Neutrophil (primary cell): ENCODE results near the gene PLIN4.

Source experiments
- H3K27ac ChIP-seq: fragments of 200-600 bp; sonication (generic); 2 replicates; pipeline ENCODE4 v1.5.1; 2016; ENCODE audit warnings: mild to moderate bottlenecking, moderate library complexity
- H3K27me3 ChIP-seq: fragments of 200-600 bp; sonication (generic); 2 replicates; pipeline ENCODE4 v1.6.0; 2016; ENCODE audit warnings: mild to moderate bottlenecking
- H3K36me3 ChIP-seq: fragments of 200-600 bp; sonication (generic); 2 replicates; pipeline ENCODE4 v1.5.1; 2017
- H3K4me1 ChIP-seq, 2 experiments: fragments of 200-600 bp in 1 of 2; sonication (generic) in 1 of 2; 1 replicate in 1 of 2; 2 replicates in 1 of 2; pipeline versions ENCODE4 v1.5.1 to v1.6.1; 2013 to 2016; ENCODE audit warnings: low read depth in 1 of 2, low read length in 1 of 2, mild to moderate bottlenecking in 1 of 2, moderate library complexity in 1 of 2; ENCODE audit not compliant: control insufficient read depth in 1 of 2, insufficient read depth in 1 of 2
- H3K4me3 ChIP-seq, 2 experiments: fragments of 200-600 bp in 1 of 2; sonication (generic) in 1 of 2; 1 replicate in 1 of 2; 2 replicates in 1 of 2; pipeline ENCODE4 v1.5.1; 2013 to 2016; ENCODE audit warnings: low read depth in 1 of 2, low read length in 1 of 2, mild to moderate bottlenecking in 1 of 2, moderate library complexity in 1 of 2
- H3K9me3 ChIP-seq: fragments of 200-600 bp; sonication (generic); 2 replicates; pipeline ENCODE4 v1.5.1; 2016
- CTCF ChIP-seq: fragments of 200-600 bp; sonication (generic); IDR thresholded peaks from 2 replicates; pipeline ENCODE4 v1.5.1; 2016; ENCODE audit warnings: antibody characterized with exemption

The PLIN4 gene

DNA sequence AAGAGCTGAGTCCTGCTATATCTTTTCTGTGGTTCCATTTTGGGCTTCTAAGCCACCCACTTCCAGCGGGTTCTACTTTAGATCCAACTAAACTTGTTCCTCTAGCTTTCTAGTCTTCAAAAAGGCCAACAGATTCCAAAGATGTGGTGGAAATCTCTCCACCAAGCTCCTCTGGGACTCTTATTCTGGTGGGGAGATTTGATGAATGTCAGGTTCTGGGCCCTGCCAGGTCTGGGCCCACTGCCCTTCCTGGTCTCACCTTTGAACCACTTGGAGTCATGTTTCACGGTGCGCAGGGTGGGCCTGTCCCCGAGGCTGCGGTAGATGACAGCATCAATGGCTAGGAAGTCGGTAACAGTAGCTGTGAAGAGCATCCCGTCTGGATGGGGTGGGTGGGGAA lies 36.4 kb upstream of the PLIN4 start:
- Histone ChIP-seq H3K36me3 (no peaks in the 10 kb centered on the region), H3K27me3 (no peaks in the 10 kb centered on the region), H3K4me3 (no peak overlapping the region), H3K9me3 (no peaks in the 10 kb centered on the region), H3K4me1 (peaks cover 22 to 25% of the 10 kb centered on the region in 2 experiments), H3K27ac (no peak overlapping the region)
- no peak for TF ChIP-seq CTCF

DNA sequence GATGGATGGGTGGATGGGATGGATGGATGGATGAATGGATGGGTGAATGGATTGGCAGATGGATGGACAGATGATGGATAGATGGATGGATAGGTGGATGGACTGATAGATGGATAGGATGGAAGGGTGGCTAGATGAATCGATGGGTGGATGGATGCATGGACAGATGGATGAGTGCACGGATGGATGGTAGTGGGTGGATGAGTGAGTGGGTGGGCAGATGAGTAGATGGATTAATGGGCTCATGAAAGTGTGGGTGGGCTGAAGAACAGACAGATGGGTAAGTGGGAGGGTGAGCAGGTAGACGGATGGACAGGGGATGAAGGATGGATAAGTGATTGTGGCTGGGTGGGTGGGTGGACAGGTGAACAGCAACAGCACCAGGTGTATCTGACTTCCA lies 35.5 kb upstream of the PLIN4 start:
- no peaks in the 10 kb centered on the region for H3K27me3 ChIP-seq
- TF ChIP-seq CTCF: no peak
- H3K27ac ChIP-seq: no peak overlapping the region
- no peaks in the 10 kb centered on the region for H3K9me3 ChIP-seq
- peaks cover 14 to 20% of the 10 kb centered on the region in 2 experiments for H3K4me1 ChIP-seq
- no peak overlapping the region for H3K4me3 ChIP-seq
- H3K36me3 ChIP-seq: no peaks in the 10 kb centered on the region

GRCh38 chr19:4553092-4553695 lies 34.9 kb upstream of the PLIN4 start:
- H3K4me3 ChIP-seq: no peak overlapping the region

DNA sequence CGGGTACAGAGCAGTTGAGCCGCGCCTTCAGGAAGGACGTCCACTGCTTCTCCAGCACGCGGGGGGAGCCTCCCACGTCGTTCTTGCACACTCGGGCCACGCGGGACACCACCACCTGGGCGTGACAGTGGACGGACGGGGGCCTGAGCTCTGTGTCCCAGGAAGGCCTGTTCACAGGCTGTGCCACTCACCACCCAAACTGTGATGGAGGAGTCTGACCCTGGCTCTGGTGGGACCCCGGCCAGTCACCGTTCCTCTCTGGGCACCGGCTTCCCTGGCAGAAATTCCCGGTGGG lies 34.2 kb upstream of the PLIN4 start:
- Histone ChIP-seq H3K27ac (no peak overlapping the region), H3K9me3 (no peaks in the 10 kb centered on the region), H3K4me3 (no peak overlapping the region), H3K27me3 (no peaks in the 10 kb centered on the region), H3K36me3 (no peaks in the 10 kb centered on the region), H3K4me1 (peaks cover 14 to 22% of the 10 kb centered on the region in 2 experiments)
- no peak for TF ChIP-seq CTCF

More at GRCh38 chr19:4553092-4553695, 34.9 kb upstream of the PLIN4 start:
- Histone ChIP-seq H3K36me3 (no peaks in the 10 kb centered on the region), H3K27ac (no peak overlapping the region), H3K4me1 (peaks cover 14 to 20% of the 10 kb centered on the region in 2 experiments), H3K9me3 (no peaks in the 10 kb centered on the region), H3K27me3 (no peaks in the 10 kb centered on the region)
- no peak for TF ChIP-seq CTCF

DNA sequence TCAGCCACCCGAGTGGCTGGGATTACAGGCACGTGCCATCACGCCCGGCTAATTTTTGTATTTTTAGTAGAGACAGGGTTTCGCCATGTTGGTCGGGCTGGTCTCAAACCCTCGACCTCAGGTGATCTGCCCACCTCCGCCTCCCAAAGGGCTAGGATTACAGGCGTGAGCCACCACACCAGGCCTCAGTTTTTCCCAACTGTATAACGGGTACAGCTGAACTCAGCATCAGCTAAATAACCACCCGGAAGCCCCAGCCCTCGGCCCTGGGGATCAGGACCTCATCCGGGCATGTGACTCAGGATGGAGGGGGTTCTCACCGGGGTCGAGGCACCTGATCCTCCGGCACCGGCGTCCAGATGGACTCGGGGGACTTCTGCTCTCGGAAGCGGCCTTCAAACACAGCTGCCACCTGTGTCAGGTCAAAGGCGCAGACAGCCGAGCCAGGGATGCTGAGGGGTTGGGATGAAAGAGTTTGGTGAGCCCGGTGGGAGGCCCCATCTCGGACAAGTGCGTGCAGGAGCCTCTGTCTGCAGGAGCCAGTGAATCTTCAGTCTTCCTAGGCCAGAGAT lies 32.3 kb upstream of the PLIN4 start:
- Histone ChIP-seq H3K27ac (no peak overlapping the region), H3K36me3 (no peaks in the 10 kb centered on the region), H3K27me3 (no peaks in the 10 kb centered on the region), H3K4me1 (peaks cover 21 to 23% of the 10 kb centered on the region in 2 experiments), H3K4me3 (no peak overlapping the region), H3K9me3 (no peaks in the 10 kb centered on the region)
- TF ChIP-seq CTCF: no peak
